Fibroblast of the conjunctiva (primary cell): Measurements from ENCODE around the gene ZNF197.
"Not testable (repeated sequence)": the region's sequence is repeated elsewhere in the genome, so short reads cannot be mapped to it uniquely, and the experiment has no call there.

Experiments used
- DNase-seq: peaks from one replicate; pipeline ENCODE4 v3.0.0-alpha.2; 2010; ENCODE audit warnings: low read depth

Gene ZNF197

DNA sequence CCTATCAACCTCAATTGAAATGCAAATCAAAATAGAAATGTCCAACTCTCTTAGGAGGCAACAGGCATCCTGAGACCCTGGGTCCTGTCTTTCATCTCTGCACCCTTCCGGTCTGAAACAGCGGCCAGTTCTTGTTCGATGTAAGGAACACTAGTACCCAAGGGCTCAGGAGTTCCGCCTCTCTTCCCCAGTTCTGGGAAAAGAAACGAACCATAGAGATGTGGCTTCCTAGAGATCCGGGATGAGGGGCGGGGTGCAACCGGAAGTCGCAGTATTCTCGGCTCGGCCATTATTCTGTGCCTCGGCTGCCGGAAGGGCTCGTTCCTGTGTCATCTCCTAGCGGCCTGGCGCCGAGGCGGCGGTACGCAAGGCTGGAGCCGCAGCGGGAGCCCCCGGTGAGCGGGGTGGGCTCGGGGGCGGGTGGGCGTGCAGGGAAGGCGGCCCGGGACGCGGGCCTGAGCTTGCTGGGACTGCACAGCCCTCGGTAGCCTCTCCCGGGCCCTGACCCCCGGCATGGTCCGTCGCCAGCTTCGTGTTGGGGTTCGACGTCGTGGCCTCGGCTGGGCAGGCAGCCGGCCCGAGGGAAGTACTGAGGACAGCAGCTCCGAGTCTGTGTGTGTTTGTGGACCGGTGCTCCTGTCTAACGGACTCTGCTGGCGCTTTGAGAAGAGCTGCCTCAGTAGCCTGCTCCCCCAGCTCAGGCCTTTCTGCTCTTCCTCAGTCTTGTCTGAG, at the start of gene ZNF197:
ZNF197 (plus strand) TSS at position 288 of the 732 bp plus-strand sequence. CDS start 4,119 bp downstream, outside the sequence.
- DNase-seq: peak; percentile 78

DNA sequence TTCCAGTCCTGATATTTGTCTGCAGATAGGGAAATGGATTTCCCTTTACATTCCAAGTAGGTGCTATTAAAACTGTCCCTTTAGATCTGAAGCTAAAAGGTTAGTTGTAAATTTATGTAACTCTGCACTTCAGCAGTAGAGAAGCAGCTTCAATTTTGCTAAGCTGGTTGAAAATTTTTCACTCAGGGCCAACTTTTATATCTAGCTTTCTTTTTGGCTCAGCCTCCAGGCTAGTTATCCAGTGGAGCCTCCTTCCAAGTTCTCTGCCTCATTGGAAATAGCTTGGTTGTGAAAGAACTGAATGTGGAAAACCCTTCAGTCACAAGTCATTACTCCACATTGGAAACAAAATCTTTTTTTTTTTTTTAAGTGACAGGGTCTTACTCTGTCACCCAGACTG, 48.2 kb upstream of the ZNF197 start:
- no peak for DNase-seq

DNA sequence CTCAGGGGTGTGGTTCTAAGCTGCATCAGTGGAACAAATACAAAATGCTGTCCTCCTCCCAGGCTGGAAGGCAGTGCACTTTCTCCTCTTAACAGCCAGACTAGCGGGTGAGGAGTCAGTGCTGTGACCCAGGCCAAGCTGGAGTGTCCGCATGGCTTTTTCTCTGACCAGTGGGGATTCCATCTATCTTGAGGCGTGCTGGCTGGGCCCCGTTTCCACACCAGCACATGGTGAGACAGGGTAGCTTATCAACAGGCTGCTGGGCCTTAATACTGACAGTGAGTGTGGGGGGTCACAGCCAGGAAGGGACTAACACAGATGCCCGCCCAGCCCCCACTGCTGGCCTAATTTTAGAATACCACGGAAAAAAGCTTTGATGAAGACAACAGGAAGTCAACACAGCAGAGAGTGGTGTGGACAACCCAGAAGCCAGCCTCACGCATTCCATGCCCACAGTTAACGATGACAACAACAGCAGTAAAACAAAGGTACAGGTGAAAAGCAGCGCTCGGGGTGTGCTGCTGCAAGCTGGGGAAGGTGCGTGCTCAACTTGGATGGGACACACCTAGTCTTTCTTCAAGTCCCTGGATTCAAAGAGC, 47.4 kb upstream of the ZNF197 start:
- DNase-seq: not testable (repeated sequence)

DNA sequence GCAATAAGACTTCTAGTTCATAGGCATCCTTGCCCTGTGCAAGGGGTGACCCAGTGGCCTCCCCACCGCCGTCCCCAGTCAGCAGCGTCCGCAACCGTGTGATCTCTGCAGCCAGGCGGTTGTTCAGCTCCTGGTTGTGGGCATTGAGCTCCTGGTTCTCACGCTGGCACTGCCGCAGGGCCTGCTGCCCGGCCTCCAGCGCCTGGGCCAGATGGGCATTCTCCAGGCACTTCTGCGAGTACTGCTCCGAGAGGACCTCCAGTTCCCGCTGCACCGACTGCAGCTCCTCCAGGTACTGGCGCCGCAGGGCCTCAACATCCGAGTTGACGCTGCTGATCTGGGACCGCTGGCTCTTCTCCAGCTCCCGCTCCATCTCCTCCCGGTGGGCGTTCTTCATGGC, 46.5 kb upstream of the ZNF197 start:
- not testable (repeated sequence) for DNase-seq

DNA sequence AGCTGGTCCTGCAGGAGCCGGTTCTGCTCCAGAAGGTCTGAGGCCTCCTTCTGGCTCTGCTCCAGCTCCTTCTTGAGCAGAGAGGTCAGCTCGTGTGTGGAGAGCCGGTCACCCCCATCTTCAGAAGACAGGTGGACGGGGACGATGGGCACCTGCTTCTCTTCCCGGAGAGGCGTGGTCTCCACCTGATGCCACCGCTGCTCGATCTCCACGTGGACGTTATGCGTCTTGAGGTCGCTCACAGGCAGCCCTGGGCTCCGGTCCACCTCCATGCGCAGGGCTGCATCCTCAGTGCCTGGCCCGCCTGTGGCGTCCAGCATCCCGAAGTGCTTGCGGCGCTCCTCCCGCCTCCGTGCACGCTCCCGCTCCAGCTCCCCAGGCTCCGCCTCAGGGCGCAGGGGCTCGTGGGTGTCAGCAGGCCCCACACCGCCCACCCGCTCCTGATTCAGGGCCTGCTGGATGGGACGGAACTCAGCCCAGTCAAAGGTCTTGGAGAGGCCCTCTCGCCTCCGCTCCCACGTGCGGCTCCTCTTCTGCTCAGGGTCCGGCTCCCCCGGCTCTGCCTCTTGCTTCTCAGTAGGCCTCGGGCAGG, 45.8 kb upstream of the ZNF197 start:
- not testable (repeated sequence) for DNase-seq

DNA sequence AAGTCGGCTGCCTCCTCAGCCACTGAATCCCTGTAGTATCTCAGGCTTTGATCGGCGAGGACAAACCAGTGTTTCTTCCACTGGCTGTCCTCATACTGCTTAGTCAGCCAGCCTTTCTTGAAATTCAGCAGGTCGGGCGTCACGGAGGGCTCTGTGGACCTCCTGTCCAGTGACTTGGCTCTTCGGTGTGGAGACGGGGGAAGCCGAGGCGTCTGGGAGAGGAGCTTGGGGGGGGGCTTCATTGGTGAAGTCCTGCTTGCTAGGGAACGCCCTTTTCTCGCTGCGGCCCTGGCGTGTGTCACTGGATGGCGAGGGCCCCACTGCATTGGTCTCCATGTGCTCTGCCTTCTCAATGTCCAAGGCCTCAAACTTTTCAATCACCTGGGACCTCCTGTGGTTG, 45.1 kb upstream of the ZNF197 start:
- DNase-seq: not testable (repeated sequence)

DNA sequence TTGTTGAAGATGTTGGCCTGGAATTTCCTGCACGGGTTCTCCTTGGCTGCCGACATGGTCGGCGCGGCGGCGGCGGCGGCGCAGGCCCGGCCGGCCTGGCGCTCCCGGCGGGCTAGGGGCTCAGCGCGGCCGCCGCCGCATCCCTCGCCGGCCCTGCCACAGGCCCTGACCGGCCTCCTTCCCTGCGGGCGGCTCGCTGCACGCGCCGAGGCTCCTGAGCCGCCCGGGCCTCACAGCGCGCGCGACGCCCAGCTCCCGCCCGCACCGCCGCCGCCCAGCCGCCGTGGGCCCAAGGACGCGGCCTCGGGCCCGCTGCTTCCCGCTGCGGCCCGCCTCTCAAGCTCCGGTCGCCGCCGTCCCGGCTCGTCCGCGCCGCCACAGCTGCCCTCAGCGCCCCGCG, 43.9 kb upstream of the ZNF197 start:
- DNase-seq: not testable (repeated sequence)

DNA sequence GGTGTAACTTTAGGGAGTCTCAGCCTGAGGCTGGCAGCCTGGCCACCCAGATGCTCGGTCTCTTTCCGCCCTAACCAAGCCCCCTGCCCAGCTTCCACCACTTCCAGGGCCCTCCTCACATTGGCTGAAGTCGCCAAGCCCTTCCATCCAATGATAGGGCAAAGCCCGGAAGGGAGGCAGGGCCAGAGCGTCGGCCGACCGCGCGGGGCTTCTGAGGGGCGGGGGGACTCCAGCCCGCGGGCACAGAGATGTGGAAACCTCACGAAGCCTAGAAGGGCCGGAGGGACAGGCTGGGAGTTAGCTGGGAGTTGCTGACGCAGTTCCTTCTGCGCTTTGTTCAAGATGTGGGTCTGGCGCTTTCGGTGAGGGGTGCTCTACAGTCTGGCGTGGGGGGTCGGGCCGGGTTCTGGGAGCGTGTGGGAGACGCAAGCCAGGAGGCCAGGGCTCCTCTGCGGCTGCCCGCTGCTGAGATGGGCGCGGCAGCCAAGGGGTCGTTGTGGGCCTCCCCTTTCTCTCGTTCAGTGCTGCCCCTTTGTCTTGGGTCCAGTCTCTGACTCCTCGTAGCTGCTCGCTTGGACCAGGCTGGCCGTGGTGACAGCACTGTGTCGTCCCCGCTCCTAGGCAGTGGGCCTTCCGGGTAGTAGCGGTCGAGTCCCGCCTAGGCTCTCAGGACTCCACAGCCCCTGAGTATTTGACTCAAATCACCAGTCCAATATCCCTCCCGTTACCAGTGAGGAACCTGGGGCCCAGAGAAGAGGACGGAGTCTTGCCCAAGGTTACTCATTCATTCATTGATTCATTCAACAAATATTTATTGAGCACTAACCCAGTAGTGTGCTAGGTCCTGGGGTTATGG, 40.0 kb upstream of the ZNF197 start, which contains the start of gene ZNF660:
ZNF660 (plus strand) TSS at position 319 of the 856 bp plus-strand sequence. CDS start 9,230 bp downstream, outside the sequence.
- DNase-seq: peak; percentile 53

DNA sequence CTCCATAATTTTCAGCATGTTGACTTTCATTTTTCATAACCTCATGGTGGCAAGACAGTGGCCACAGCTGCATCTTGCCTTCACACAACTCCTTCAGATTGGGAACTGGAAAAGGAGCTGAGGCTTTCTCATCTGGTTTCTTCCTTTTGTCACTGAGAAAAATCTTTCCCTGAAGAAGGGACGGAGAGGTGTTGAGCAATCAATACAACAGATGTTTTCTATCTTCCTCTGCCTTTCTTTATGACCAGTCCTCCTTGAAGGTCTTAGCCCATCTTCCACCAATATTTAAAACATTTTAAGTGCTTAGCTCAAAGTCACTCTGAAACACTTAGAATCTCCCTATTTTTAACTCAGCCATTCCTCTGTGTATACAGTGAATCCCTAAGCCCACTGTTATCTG, 28.2 kb upstream of the ZNF197 start:
- no peak for DNase-seq

DNA sequence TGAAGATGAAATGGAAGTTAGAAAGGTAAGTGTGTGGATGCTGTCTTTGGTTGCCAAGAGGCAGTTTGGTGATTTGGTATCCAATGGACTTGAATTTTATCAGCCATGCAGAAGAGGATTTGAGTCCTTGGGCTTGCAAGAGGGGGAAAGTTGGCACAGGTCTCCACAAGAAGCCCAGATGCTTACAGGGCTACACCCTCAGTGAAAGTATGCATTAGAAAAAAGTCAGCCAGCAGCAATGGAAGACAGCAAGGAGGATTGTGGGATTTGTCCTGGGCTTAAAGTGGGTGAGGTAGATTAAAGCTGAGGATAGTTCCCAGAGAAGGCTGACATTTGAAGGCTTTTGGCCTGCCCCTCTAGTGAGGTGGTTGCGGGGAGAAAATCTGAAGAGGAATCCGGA, 23.1 kb upstream of the ZNF197 start:
- DNase-seq: no peak

DNA sequence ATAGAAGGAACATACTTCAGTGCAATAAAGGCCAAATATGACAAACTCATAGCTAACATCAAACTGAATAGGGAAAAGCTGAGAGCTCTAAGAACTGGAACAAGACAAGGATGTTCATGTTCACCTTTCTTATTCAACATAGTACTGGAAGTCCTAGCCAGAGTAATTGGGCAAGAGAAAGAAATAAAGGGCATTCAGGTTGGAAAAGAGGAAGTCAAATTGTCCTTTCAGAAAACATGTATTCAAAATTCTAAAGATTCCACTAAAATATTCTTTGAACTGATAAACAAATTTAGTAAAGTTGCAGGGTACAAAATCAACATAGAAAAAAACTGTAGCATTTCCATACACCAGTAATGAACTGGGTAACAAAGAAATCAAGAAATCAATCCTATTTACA, 12.2 kb upstream of the ZNF197 start:
- no peak for DNase-seq

DNA sequence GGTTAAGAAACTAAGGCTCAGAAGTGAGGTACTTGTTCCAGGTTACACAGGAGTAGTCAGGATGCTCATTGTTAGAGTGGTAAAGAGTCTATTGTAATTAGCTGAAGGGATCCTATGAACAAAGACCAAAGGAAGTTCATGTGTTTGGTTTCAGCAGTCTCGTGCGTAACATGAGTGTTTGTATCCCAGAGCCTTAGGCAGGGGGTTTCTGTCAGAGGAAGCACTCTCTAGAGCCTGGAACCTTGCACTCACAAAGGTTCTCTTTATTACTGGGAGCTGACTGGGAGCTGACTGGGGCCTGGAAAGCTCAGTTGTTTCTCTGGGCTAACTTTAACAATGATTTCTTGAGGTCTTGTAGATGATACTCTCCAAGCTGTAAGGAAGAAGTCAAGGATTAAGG, 3.9 kb downstream of the ZNF197 start:
- DNase-seq: no peak

DNA sequence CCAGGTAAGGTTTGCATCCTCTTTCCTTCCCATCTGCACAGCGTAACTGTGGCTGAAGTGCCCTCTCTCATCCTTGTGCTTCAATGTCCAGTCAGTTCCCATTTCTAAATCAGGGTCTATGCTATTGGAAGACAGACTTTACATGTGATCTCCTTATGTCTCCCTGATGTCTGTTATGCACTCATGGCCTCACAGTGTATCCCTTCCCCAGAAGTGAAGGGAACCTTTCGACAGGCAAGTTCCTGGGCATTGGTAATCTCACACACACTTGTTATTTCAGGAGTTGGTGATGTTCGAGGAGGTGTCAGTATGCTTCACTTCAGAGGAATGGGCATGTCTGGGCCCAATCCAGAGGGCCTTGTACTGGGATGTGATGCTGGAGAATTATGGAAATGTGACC, 7.4 kb downstream of the ZNF197 start:
- no peak for DNase-seq

DNA sequence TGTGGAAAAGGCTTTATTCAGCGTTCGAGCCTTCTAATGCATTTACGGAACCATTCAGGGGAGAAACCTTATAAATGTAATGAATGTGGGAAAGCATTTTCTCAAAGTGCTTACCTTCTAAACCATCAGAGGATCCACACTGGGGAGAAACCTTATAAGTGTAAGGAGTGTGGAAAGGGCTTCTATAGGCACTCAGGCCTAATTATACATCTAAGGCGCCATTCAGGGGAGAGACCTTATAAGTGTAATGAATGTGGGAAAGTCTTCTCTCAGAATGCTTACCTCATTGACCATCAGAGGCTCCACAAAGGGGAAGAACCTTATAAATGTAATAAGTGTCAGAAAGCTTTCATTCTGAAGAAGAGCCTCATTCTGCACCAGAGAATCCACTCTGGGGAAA, 17.5 kb downstream of the ZNF197 start:
- no peak for DNase-seq

DNA sequence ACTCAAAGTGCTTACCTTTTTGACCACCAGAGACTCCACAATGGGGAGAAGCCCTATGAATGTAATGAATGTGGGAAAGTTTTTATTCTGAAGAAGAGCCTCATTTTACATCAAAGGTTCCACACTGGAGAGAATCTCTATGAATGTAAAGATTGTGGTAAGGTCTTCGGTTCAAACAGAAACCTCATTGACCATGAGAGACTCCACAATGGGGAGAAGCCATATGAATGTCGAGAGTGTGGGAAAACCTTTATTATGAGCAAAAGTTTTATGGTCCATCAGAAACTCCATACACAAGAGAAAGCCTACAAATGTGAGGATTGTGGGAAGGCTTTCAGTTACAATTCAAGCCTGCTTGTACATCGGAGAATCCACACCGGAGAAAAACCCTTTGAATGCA, 18.2 kb downstream of the ZNF197 start:
- no peak for DNase-seq

DNA sequence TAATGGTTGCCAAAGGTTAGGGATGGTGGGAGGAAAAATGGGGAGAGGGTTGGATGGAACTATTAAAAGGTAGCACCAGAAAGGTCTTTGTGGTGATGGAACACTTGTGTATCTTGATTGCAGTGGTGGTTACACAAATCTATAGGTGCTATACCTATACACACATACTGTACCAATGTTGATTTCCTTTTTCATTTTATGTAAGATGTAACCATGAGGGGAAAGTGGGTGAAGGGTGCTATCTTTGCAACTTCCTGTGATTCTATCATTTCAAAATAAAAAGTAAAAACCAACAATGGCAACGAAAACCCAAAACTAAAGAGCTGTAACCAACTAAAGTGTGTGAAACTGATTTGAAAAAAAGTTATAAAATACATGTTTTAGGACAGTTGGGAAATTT, 22.9 kb downstream of the ZNF197 start:
- no peak for DNase-seq

DNA sequence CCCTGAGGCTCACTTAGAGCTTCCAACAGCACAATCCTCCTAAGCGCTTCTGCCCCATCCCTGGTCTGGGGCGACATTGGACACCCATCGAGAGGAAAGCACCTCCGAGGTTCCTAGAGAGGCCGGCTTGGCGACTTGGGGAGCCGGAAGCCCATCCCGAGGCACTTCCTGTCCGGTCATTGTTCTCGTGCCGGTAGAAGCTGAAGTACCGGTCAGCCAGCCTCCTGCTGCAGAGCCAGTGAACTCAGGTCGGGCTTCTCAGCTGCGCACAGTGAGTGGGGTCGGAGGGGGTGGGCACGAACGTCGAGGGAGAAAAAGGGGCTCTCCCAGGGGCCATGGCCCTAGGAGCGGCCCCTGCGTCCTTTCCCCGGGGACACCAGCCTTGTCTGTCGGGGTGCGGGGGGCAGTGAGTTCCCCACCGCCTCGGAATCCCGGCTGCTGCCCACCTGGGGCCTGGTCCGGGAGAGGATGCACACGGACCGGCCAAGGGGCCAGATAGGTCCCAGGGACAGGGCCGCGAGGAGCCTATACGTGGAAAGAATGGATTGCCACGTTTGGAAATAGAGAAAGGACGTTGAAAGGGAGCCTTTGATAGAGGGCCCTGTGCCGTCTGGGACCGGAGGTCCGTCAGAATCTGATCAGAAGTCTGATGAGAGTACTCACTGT, 23.9 kb downstream of the ZNF197 start, which contains the start of gene ZNF35:
ZNF35 (plus strand) TSS at position 169 of the 666 bp plus-strand sequence. CDS start 2,336 bp downstream, outside the sequence.
- DNase-seq: peak; percentile 81

DNA sequence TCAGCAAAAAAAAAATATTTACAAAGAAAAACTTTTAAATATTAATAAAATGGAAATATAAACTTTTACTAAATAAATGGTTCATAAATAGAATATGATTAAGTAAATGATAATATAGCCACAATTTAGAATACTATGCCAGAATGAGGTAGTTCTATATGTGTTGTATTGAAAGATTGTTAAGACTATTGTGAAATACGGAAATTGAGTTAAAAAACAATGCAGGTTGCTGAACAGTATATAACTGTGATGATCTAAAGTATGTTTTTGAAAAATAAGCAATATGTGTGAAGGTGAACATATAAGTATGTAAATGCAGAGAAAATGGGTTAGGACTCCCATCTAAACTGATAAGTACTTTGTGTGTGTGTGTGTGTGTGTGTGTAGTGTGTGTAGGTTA, 24.9 kb downstream of the ZNF197 start:
- no peak for DNase-seq

DNA sequence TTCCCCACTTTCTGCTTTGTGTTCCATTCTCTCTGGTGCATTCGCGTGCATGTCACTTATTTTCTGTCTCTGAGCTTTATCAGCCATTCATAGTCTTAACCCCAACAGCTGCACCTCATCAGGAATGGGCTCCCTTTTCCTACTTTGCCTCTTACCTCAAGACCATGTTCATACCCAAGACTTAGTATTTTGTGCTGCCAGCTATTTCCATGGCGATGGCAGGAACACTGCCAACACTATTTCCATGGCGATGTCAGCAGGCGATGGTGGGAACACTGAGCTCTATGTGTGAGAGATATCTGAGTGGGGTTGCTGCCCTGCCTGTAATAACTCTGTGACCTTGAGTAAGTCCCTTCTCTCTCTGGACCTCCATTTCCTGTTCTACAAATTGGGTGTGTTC, 29.2 kb downstream of the ZNF197 start:
- no peak for DNase-seq

DNA sequence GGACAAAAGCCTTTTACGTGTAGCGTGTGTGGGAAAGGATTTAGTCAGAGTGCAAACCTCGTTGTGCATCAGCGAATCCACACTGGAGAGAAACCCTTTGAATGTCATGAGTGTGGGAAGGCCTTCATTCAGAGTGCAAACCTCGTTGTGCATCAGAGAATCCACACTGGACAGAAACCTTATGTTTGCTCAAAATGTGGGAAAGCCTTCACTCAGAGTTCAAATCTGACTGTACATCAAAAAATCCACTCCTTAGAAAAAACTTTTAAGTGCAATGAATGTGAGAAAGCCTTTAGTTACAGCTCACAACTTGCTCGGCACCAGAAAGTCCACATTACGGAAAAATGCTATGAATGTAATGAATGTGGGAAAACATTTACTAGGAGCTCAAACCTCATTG, 34.2 kb downstream of the ZNF197 start:
- no peak for DNase-seq

DNA sequence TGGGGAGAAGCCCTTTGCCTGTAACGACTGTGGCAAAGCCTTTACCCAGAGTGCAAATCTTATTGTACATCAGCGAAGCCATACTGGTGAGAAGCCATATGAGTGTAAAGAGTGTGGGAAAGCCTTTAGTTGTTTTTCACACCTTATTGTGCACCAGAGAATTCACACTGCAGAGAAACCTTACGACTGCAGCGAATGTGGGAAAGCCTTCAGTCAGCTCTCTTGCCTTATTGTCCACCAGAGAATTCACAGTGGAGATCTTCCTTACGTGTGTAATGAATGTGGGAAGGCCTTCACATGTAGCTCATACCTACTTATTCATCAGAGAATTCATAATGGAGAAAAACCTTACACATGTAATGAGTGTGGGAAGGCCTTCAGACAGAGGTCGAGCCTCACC, 34.6 kb downstream of the ZNF197 start:
- no peak for DNase-seq

DNA sequence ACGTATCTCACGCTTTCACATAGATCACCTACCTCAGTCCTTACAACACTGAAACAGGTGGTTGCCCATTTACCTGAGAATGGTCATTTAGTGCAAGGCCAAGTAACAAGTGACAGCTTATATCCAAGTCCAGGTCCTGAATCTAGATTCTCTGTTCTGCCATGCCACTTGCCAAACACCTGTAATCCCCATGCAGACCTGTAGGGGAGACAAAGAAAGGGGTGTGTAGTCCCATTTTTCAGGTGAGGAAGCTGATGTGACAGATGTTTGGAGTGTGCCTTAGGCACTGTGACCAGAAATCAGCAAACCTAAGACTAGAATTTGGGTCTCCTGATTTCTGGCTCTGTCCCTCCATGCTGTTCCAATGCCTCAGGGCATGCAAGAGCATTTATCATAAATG, 36.4 kb downstream of the ZNF197 start:
- no peak for DNase-seq
